HepG2 (cell line): ENCODE data around the gene CT45A9.

Source experiments
- CTCF ChIP-seq: sonication (generic); formaldehyde crosslinking; IDR thresholded peaks from 2 replicates; pipeline ENCODE4 v1.5.0; 2020; ENCODE audit warnings: mild to moderate bottlenecking, missing genetic modification reagents, moderate library complexity
- E2F2 ChIP-seq: sonication (generic); formaldehyde crosslinking; IDR thresholded peaks from 2 replicates; pipeline ENCODE4 v1.4.0; 2020; ENCODE audit warnings: missing genetic modification reagents, borderline replicate concordance
- ELF4 ChIP-seq: sonication (generic); formaldehyde crosslinking; IDR thresholded peaks from 2 replicates; pipeline ENCODE4 v1.5.0; 2020; ENCODE audit warnings: missing genetic modification reagents, mild to moderate bottlenecking, moderate library complexity, borderline replicate concordance
- EZH2 ChIP-seq: conservative IDR thresholded peaks from 2 replicates; pipeline ENCODE4 v1.6.1; 2012; ENCODE audit warnings: mild to moderate bottlenecking, low read depth, low read length, moderate library complexity
- POLR2AphosphoS5 ChIP-seq: IDR thresholded peaks from 2 replicates; pipeline ENCODE4 v1.6.1; 2012; ENCODE audit warnings: low read depth, low read length
- U2AF2 ChIP-seq: fragments of 200-400 bp; formaldehyde crosslinking; IDR thresholded peaks from 2 replicates; pipeline ENCODE4 v1.6.1; 2017; ENCODE audit warnings: low read depth, mild to moderate bottlenecking, low read length
- ZBTB33 ChIP-seq: sonication (generic); formaldehyde crosslinking; IDR thresholded peaks from 2 replicates; pipeline ENCODE4 v1.4.0; 2020; ENCODE audit warnings: missing genetic modification reagents
- ZBTB44 ChIP-seq: sonication (generic); formaldehyde crosslinking; IDR thresholded peaks from 2 replicates; pipeline ENCODE4 v1.4.0; 2020; ENCODE audit warnings: missing genetic modification reagents
- ZFAT ChIP-seq: sonication (generic); formaldehyde crosslinking; conservative IDR thresholded peaks from 2 replicates; pipeline ENCODE4 v1.8.1; 2023; ENCODE audit warnings: missing genetic modification reagents, inconsistent platforms
- ZNF3 ChIP-seq: IDR thresholded peaks from 2 replicates; pipeline ENCODE4 v1.7.0; 2017; ENCODE audit warnings: inconsistent platforms

GRCh38 chrX:135890087-135890585, 18.5 kb upstream of the CT45A9 start:
- TF ChIP-seq ZNF3 (CRISPR knock-in tag) (no peak), EZH2 (no peak), POLR2AphosphoS5 (no peak), CTCF (CRISPR knock-in tag) (no peak), U2AF2 (no peak), ZBTB44 (CRISPR knock-in tag) (no peak), ELF4 (CRISPR knock-in tag) (no peak), ZFAT (no peak), E2F2 (CRISPR knock-in tag) (no peak), ZBTB33 (CRISPR knock-in tag) (no peak)
